Lung (tissue), 12 donors: ENCODE measurements around the gene PRDM13. TPM values are rescaled to one million over a fixed set of nuclear protein-coding genes. Genes with fewer than 3 reads are reported as not detected.
"Not testable (repeated sequence)": the region's sequence is repeated elsewhere in the genome, so short reads cannot be mapped to it uniquely, and the experiment has no call there.

Source experiments
- ATAC-seq: fragments of 200-7000 bp; cut with Tn5 transposase; one replicate; pipeline ENCODE4 v1.9.1; 2020; ENCODE audit warnings: moderate number of reproducible peaks; ENCODE audit not compliant: insufficient read depth, low FRiP score
- DNase-seq, 3 donors: peaks; one replicate each; pipeline ENCODE4 v3.0.0-alpha.2; 2013 to 2017
- H3K27ac ChIP-seq, 2 donors: one replicate each; pipeline ENCODE4 v1.5.1; 2013; ENCODE audit warnings: mild to moderate bottlenecking in 2 of 2, moderate library complexity in 2 of 2, control low read depth in 1 of 2, inconsistent platforms in 1 of 2, low read depth in 1 of 2, low read length in 1 of 2
- H3K27me3 ChIP-seq, 3 donors: one replicate each; pipeline ENCODE4 v1.5.1; 2013; ENCODE audit warnings: low read length in 2 of 3; ENCODE audit not compliant: control insufficient read depth in 3 of 3, insufficient read depth in 3 of 3
- H3K36me3 ChIP-seq, 4 donors: one replicate each; pipeline ENCODE4 v1.5.1; 2013; ENCODE audit warnings: low read length in 4 of 4, mild to moderate bottlenecking in 1 of 4, moderate library complexity in 1 of 4; ENCODE audit not compliant: control insufficient read depth in 4 of 4, insufficient read depth in 4 of 4
- H3K4me1 ChIP-seq, 5 donors: one replicate each; pipeline ENCODE4 v1.5.1; 2013; ENCODE audit warnings: low read length in 5 of 5, mild to moderate bottlenecking in 2 of 5, moderate library complexity in 1 of 5; ENCODE audit not compliant: control insufficient read depth in 5 of 5, insufficient read depth in 5 of 5
- H3K4me3 ChIP-seq: one replicate; pipeline ENCODE4 v1.5.1; 2013; ENCODE audit warnings: mild to moderate bottlenecking, control low read depth, moderate library complexity
- H3K9ac ChIP-seq, 2 donors: one replicate each; pipeline ENCODE4 v1.5.1; 2013; ENCODE audit warnings: low read length in 2 of 2, control low read depth in 1 of 2; ENCODE audit not compliant: insufficient read depth in 1 of 2
- H3K9me3 ChIP-seq, 4 donors: one replicate each; pipeline ENCODE4 v1.5.1; 2013; ENCODE audit warnings: low read length in 3 of 4, mild to moderate bottlenecking in 1 of 4, moderate library complexity in 1 of 4; ENCODE audit not compliant: control insufficient read depth in 4 of 4, insufficient read depth in 3 of 4
- CTCF ChIP-seq: IDR thresholded peaks from 2 replicates; pipeline ENCODE4 v1.5.1; 2012; ENCODE audit warnings: mild to moderate bottlenecking; ENCODE audit errors: control extremely low read depth, extremely low read depth
- WGBS, 2 donors: extraction: QIAGEN DNeasy Blood & Tissue Kit; methylation state at CpG; one replicate each; pipeline ENCODE4 v1.1.7; 2013; 5-methylcytosine and 5-hydroxymethylcytosine counted together
- polyA plus RNA-seq, 2 donors: library from polyadenylated mRNA; stranded (reverse); fragments of 200-250 nt; gene quantifications; one replicate each; pipeline ENCODE4 v1.2.1, GENCODE V29; 2013
- total RNA-seq, 2 donors: library from RNA; depleted of rRNA in 1 of 2; stranded (reverse); fragments of >200 nt in 1 of 2; gene quantifications; one replicate each; pipeline ENCODE4 v1.2.1, GENCODE V29; 2014 to 2021
- donor health status: control.
- donor health status: control.
- donor health status: Bipolar disorder and iron deficiency.
- donor health status: healthy.
- donor health status: DM: yes; HTN: yes; CAD: no.

PRDM13 gene
- total and polyA plus RNA-seq, 4 donors: not detected

DNA sequence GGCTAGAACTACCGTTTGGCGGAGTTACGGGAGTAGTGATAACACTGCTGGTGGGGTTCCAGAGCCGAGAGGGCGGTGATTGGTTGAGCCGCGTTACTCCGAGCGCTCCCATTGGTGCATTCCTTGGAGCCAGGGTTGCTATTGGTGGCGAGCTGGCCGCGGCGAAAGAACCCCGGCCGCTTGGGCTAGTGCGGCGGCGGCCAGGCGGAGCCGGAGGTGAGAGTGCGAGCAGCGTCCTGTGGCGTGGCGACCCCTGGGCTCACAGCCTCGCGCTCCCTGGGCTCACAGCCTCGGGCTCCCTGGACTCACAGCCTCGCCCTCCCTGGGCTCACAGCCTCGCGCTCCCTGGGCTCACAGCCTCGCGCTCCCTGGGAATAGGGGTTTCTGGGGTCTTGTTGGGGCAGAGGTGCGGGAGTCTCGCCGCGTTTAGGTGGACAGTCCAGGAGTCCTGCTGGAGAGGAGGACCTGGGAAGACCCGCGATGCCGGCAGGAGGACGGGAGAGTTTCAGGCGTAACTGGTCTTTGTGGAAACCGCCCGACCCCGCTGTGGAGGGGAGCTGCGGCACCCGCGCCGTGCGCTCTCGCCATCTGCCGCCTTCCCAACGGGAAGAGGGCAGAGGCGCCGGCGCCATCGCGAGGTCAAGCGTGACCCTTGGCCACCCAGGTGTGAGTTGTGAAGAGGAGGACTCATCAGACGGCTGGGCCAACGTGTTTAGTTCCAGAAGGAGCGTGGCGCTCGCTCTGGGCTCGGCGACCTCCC lies 12.2 kb downstream of the PRDM13 start:
- TF ChIP-seq CTCF: no peak
- Histone ChIP-seq H3K36me3 (no peaks in the 10 kb centered on the region), H3K27ac (no peak overlapping the region), H3K4me3 (no peak overlapping the region), H3K9me3 (peaks cover 0 to 14% (median 0%) of the 10 kb centered on the region in 4 donors), H3K27me3 (peaks cover 14 to 83% (median 80%) of the 10 kb centered on the region in 3 donors), H3K9ac (no peak overlapping the region), H3K4me1 (peaks cover 0 to 11% (median 4%) of the 10 kb centered on the region in 5 donors)
- WGBS, 2 donors: 7 to 9% methylated on average over 44 to 65 of the region's 65 CpGs
- ATAC-seq: no peak
- peak in 1 of 3 donors; percentile 20 for DNase-seq

DNA sequence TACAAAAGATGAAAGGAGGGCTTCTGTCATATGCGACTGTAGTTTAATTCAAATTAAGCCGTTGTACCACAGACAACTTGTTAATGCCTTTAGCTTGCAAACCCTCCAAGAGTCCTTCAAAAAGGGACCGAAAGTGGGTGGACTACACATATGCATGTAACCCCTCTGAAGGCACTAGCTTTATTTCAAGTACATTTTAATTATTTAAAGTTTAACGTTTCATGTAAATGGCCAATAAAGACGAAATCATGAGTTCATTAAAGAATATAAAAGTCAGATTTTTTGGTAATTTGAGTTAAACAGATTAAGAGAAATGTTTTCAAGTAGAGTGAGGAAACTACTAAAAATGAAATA lies 12.8 kb downstream of the PRDM13 start:
- Histone ChIP-seq H3K27me3 (peaks cover 16 to 87% (median 78%) of the 10 kb centered on the region in 3 donors), H3K9ac (no peak overlapping the region), H3K4me3 (no peak overlapping the region), H3K27ac (no peak overlapping the region), H3K36me3 (no peaks in the 10 kb centered on the region), H3K4me1 (peaks cover 0 to 5% (median 2%) of the 10 kb centered on the region in 5 donors), H3K9me3 (peaks cover 0 to 10% (median 0%) of the 10 kb centered on the region in 4 donors)
- ATAC-seq: no peak
- WGBS, 2 donors: 15 to 19% methylated on average over 5 of the region's 5 CpGs
- DNase-seq: no peak
- no peak for TF ChIP-seq CTCF

DNA sequence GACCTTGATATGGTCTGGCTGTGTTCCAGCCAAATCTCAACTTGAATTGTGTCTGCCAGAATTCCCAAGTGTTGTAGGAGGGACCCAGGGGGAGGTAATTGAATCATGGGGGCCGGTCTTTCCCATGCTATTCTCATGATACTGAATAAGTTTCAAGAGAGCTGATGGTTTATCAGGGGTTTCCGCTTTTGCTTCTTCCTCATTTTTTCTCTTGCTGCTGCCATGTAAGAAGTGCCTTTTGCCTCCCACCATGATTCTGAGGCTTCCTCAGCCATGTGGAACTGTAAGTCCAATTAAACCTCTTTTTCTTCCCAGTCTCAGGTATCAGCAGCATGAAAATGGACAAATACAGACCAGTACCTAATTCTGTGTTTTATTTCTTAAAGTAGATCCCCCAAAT lies 15.4 kb downstream of the PRDM13 start:
- not testable (repeated sequence) for ATAC-seq, H3K9ac ChIP-seq, H3K4me3 ChIP-seq, DNase-seq, H3K4me1 ChIP-seq, H3K27ac ChIP-seq, H3K9me3 ChIP-seq, H3K36me3 ChIP-seq
- peaks cover 13 to 65% (median 54%) of the 10 kb centered on the region in 3 donors for H3K27me3 ChIP-seq
- 85 to 94% methylated on average over 2 of the region's 2 CpGs for WGBS, 2 donors

- peaks cover 2 to 13% (median 4%) of the 10 kb centered on the region in 3 donors for H3K27me3 ChIP-seq
- TF ChIP-seq CTCF: no peak
- H3K36me3 ChIP-seq: no peaks in the 10 kb centered on the region
- no peak overlapping the region for H3K9ac ChIP-seq
- no peak for ATAC-seq
- no peak overlapping the region for H3K27ac ChIP-seq
- 65 to 74% methylated on average over 3 of the region's 3 CpGs for WGBS, 2 donors
- no peaks in the 10 kb centered on the region for H3K4me1 ChIP-seq
- H3K4me3 ChIP-seq: no peak overlapping the region
- H3K9me3 ChIP-seq: no peaks in the 10 kb centered on the region
- DNase-seq: no peak
Observed at GRCh38 chr6:99629293-99629692, 22.7 kb downstream of the PRDM13 start.
